ENCODE results near the gene PTP4A2. TPM values are rescaled to one million over a fixed set of nuclear protein-coding genes. Genes with fewer than 3 reads are reported as not detected.
"Not testable (repeated sequence)": the region's sequence is repeated elsewhere in the genome, so short reads cannot be mapped to it uniquely, and the experiment has no call there.

Gene PTP4A2
- polyA plus RNA-seq, 1 experiment = 239 TPM

GRCh38 chr1:31927661-31927980 is 10.5 kb downstream of the PTP4A2 start:
- no peak for DNase-seq (ENCODE audit: low read depth)
- no peaks in the 10 kb centered on the region for H3K36me3 ChIP-seq (ENCODE audit: control insufficient read depth, insufficient read depth, low read length)
- TF ChIP-seq CTCF (IDR thresholded peaks at IDR 0.05; ENCODE audit: insufficient read depth, low read depth, low read length) = no peak
- H3K4me3 ChIP-seq (ENCODE audit: low read depth, low read length) = no peak overlapping the region
- ChIA-PET CTCF (interaction anchor here (1.4 to 2.9 kb wide), 2 partner anchors 11 to 36 kb away, joined by 7 to 8 read pairs; partner anchors contain the start of gene PTP4A2), POLR2A (no interaction called here)
- no peaks in the 10 kb centered on the region for H3K27me3 ChIP-seq (ENCODE audit: control insufficient read depth, insufficient read depth, low read length)

GRCh38 chr1:31926853-31927660 is 11.1 kb downstream of the PTP4A2 start:
- H3K4me3 ChIP-seq (ENCODE audit: low read depth, low read length) = no peak overlapping the region
- no peaks in the 10 kb centered on the region for H3K27me3 ChIP-seq (ENCODE audit: control insufficient read depth, insufficient read depth, low read length)
- TF ChIP-seq CTCF (IDR thresholded peaks at IDR 0.05; ENCODE audit: insufficient read depth, low read depth, low read length) = no peak
- CTCF ChIA-PET = interaction anchor here (0.8 to 2.9 kb wide), 5 partner anchors 8 to 164 kb away, joined by 3 to 8 read pairs (median 3); partner anchors contain the start of gene PTP4A2
- DNase-seq (ENCODE audit: low read depth) = no peak
- H3K36me3 ChIP-seq (ENCODE audit: control insufficient read depth, insufficient read depth, low read length) = no peaks in the 10 kb centered on the region; the same call in 1 of the 2 replicates
- POLR2A ChIA-PET = no interaction called here

- H3K4me3 ChIP-seq (ENCODE audit: low read depth, low read length) = no peak overlapping the region
- no peaks in the 10 kb centered on the region; the same call in 1 of the 2 replicates for H3K36me3 ChIP-seq (ENCODE audit: control insufficient read depth, insufficient read depth, low read length)
- TF ChIP-seq CTCF (IDR thresholded peaks at IDR 0.05; ENCODE audit: insufficient read depth, low read depth, low read length) = no peak
- DNase-seq (ENCODE audit: low read depth) = no peak
- H3K27me3 ChIP-seq (ENCODE audit: control insufficient read depth, insufficient read depth, low read length) = no peaks in the 10 kb centered on the region
- ChIA-PET POLR2A (interaction anchor here (0.7 kb wide), 1 partner anchor 10 kb away, joined by 6 read pairs; no protein-coding TSS in a partner anchor), CTCF (interaction anchor here (0.8 to 2.9 kb wide), 5 partner anchors 9 to 163 kb away, joined by 3 to 8 read pairs (median 3); partner anchors contain the start of gene PTP4A2)
Measured at GRCh38 chr1:31926252-31926651, 11.9 kb downstream of the PTP4A2 start.

GRCh38 chr1:31925824-31926223 is 12.3 kb downstream of the PTP4A2 start:
- H3K36me3 ChIP-seq (ENCODE audit: control insufficient read depth, insufficient read depth, low read length); H3K27me3 ChIP-seq (ENCODE audit: control insufficient read depth, insufficient read depth, low read length); DNase-seq (ENCODE audit: low read depth); H3K4me3 ChIP-seq (ENCODE audit: low read depth, low read length): not testable (repeated sequence)
- CTCF ChIA-PET = interaction anchor here (1.1 to 2.9 kb wide), 3 partner anchors 12 to 163 kb away, joined by 3 to 8 read pairs (median 3); partner anchors contain the start of gene PTP4A2
- POLR2A ChIA-PET = interaction anchor here (0.7 kb wide), 1 partner anchor 10 kb away, joined by 6 read pairs; no protein-coding TSS in a partner anchor

- CTCF ChIA-PET = interaction anchor here (1.5 kb wide), 1 partner anchor 31 kb away, joined by 3 read pairs; no protein-coding TSS in a partner anchor
- H3K4me3 ChIP-seq (ENCODE audit: low read depth, low read length) = no peak overlapping the region
- no peak for DNase-seq (ENCODE audit: low read depth)
- H3K27me3 ChIP-seq (ENCODE audit: control insufficient read depth, insufficient read depth, low read length) = no peaks in the 10 kb centered on the region
- no peak for TF ChIP-seq CTCF (IDR thresholded peaks at IDR 0.05; ENCODE audit: insufficient read depth, low read depth, low read length)
- H3K36me3 ChIP-seq (ENCODE audit: control insufficient read depth, insufficient read depth, low read length) = no peaks in the 10 kb centered on the region; the same call in 1 of the 2 replicates
- POLR2A ChIA-PET = no interaction called here
Measured at GRCh38 chr1:31924839-31925238, 13.3 kb downstream of the PTP4A2 start.
